ENCODE measurements around the gene FAM47E. TPM values are rescaled to one million over a fixed set of nuclear protein-coding genes. Genes with fewer than 3 reads are reported as not detected.

Gene FAM47E
- total and polyA plus RNA-seq, 4 donors = 0.85 to 2.5 (median 1.7) TPM

- no peak for DNase-seq (ENCODE audit: low spot score)
- Histone ChIP-seq H3K27ac (ENCODE audit: low read depth in 1 of 2, low read length in 2 of 2) (peak overlapping the region; percentile 98 to 99), H3K4me3 (ENCODE audit: low read depth in 1 of 3, low read length in 3 of 3) (peak overlapping the region; percentile 69 to 94 (median 94)), H3K27me3 (ENCODE audit: control insufficient read depth in 4 of 4, insufficient read depth in 4 of 4, low read length in 3 of 4) (no peaks in the 10 kb centered on the region), H3K4me1 (ENCODE audit: control insufficient read depth in 4 of 4, insufficient read depth in 4 of 4, low read length in 3 of 4) (peaks cover 5 to 91% (median 77%) of the 10 kb centered on the region in 4 donors), H3K36me3 (ENCODE audit: control insufficient read depth in 4 of 4, insufficient read depth in 3 of 4, low read depth in 1 of 4, low read length in 3 of 4) (no peaks in the 10 kb centered on the region), H3K9me3 (ENCODE audit: control insufficient read depth in 4 of 4, low read length in 3 of 4) (no peaks in the 10 kb centered on the region), H3K9ac (ENCODE audit: low read depth in 1 of 2, low read length in 2 of 2) (peak overlapping the region; percentile 83 to 95)
- no peak for TF ChIP-seq GABPA (IDR thresholded peaks at IDR 0.05 in 1 of 2, conservative IDR thresholded peaks at IDR 0.05 in 1 of 2)
- peak; percentile 54 for TF ChIP-seq REST (IDR thresholded peaks at IDR 0.05)
- no peak for TF ChIP-seq NR2F2 (IDR thresholded peaks at IDR 0.05)
- TF ChIP-seq ZBTB33 (IDR thresholded peaks at IDR 0.05) = peak; percentile 18
- peak in 1 of 2 donors; percentile 30 for TF ChIP-seq RAD21 (IDR thresholded peaks at IDR 0.05)
- no peak for TF ChIP-seq FOXA2 (IDR thresholded peaks at IDR 0.05)
- TF ChIP-seq JUND (IDR thresholded peaks at IDR 0.05) = peak in 1 of 2 donors; percentile 32
- no peak for TF ChIP-seq TAF1 (conservative IDR thresholded peaks at IDR 0.05)
- peak in 1 of 2 donors; percentile 69 for TF ChIP-seq EGR1 (IDR thresholded peaks at IDR 0.05; ENCODE audit: low read depth in 2 of 2)
- peak; percentile 80 to 82 for TF ChIP-seq HNF4A (conservative IDR thresholded peaks at IDR 0.05)
- TF ChIP-seq SP1 (IDR thresholded peaks at IDR 0.05) = peak; percentile 33
- TF ChIP-seq ATF3 (IDR thresholded peaks at IDR 0.05) = no peak
- TF ChIP-seq YY1 (IDR thresholded peaks at IDR 0.05) = peak; percentile 73
- TF ChIP-seq RXRA (IDR thresholded peaks at IDR 0.05) = peak in 1 of 2 donors; percentile 37
- TF ChIP-seq FOXA1 (IDR thresholded peaks at IDR 0.05) = no peak
- peak; percentile 50 for TF ChIP-seq HNF4G (IDR thresholded peaks at IDR 0.05)
- TF ChIP-seq MAX (IDR thresholded peaks at IDR 0.05) = peak; percentile 62
- 27% methylated on average over 6 of the region's 6 CpGs for WGBS
Observed at GRCh38 chr4:76211769-76212708, 39.5 kb upstream of the FAM47E start.

All from liver (tissue), 9 donors.